ENCODE results near the gene TUBGCP2. TPM values are rescaled to one million over a fixed set of nuclear protein-coding genes. Genes with fewer than 3 reads are reported as not detected.
"Not testable (repeated sequence)": the region's sequence is repeated elsewhere in the genome, so short reads cannot be mapped to it uniquely, and the experiment has no call there.

The TUBGCP2 gene
- total RNA-seq, 3 donors from 2014 or later (not counting 1 experiment from before 2014, with no cell fraction given) = 74.3 to 81.8 (median 78.7) TPM

DNA sequence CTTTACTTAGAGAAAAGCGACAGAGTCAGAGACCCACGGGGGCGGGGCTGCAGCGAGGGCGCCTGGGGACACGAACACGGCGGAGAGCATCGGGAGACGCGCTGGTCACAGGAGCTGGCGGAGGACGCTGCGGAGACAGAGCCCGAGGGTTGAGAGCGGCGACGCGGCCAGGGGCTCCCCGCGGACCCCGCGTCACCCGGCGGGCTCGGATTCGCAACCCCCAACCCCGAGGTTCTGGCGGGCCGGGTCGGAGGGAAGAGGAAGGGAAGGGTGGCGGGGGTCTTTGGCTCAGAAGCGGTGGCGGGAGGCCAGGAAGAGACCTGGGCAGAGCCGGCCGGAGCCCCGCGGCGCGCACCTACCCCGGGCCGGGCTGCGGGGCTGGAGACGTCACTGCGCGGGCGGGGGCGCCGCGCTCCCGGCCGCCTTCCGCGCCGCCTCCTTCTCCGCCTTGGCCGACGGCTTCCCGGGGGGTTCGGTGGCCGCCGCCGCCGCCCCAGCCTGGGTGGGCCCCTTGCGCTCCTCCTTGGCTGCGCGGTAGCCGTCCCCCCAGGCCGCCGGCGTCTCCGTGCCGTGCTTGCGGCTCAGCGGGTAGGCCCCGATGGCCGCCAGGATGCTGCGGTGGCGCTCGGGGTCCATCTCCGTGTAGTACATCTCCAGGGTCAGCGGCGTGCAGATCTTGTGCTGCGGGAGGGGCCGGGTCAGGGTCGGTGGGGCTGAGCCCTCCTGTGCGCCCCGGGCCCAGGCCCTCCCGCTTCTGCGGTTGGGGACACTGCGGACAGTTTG, 17.0 kb upstream of the TUBGCP2 start:
- Mint-ChIP-seq H3K27me3 (ENCODE audit: low read depth in 2 of 2) (peaks cover 30 to 35% of the 10 kb centered on the region in 2 donors), H3K9me3 (no peaks in the 10 kb centered on the region), H3K27ac (peak overlapping the region in 1 of 2 donors; percentile 61), H3K4me3 (peak overlapping the region; percentile 85), H3K4me1 (peaks cover 9 to 20% of the 10 kb centered on the region in 2 donors), H3K36me3 (no peaks in the 10 kb centered on the region)
- ATAC-seq = peak in 2 of 3 donors; percentile 23 to 26
- peaks cover 41% of the 10 kb centered on the region for H3K27me3 ChIP-seq (ENCODE audit: control insufficient read depth, insufficient read depth, low read length)
- TF ChIP-seq, protein P1, sequence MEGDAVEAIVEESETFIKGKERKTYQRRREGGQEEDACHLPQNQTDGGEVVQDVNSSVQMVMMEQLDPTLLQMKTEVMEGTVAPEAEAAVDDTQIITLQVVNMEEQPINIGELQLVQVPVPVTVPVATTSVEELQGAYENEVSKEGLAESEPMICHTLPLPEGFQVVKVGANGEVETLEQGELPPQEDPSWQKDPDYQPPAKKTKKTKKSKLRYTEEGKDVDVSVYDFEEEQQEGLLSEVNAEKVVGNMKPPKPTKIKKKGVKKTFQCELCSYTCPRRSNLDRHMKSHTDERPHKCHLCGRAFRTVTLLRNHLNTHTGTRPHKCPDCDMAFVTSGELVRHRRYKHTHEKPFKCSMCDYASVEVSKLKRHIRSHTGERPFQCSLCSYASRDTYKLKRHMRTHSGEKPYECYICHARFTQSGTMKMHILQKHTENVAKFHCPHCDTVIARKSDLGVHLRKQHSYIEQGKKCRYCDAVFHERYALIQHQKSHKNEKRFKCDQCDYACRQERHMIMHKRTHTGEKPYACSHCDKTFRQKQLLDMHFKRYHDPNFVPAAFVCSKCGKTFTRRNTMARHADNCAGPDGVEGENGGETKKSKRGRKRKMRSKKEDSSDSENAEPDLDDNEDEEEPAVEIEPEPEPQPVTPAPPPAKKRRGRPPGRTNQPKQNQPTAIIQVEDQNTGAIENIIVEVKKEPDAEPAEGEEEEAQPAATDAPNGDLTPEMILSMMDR (IDR thresholded peaks at IDR 0.05) = no peak
- peaks cover 22% of the 10 kb centered on the region for H3K4me1 ChIP-seq (ENCODE audit: control insufficient read depth, insufficient read depth, low read length)
- H3K9me3 ChIP-seq (ENCODE audit: control insufficient read depth, insufficient read depth, low read length) = peaks cover 3% of the 10 kb centered on the region
- intact Hi-C loops (cut with micrococcal nuclease) = no loop called here
- WGBS (ENCODE audit: insufficient coverage) = 3% methylated on average over 91 of the region's 91 CpGs
- H3K27ac ChIP-seq (ENCODE audit: low read length) = no peak overlapping the region
- no peak overlapping the region for H3K4me3 ChIP-seq (ENCODE audit: low read length)
- H3K36me3 ChIP-seq (ENCODE audit: control insufficient read depth, insufficient read depth, low read length) = no peaks in the 10 kb centered on the region
- peak in 1 of 2 donors; percentile 54 for DNase-seq

DNA sequence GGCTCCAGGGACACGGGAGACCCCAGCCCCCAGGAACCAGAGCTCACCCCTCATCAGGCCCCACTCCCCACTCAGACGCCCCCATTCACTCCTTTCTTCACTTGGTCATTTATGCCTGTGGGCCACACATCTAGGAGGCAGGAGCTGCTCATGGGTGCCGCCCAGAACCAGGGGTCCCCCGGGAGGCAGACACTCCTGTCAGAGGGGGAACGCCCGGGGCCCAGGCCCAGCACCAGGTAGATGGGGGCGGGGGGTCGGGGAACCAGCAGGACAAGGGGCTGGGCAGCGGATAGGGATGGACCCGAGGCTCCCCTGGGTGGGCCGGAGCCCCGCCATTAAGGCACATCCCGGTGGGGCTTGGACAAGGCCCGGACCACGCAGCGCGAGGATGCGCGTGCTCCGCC, 16.2 kb upstream of the TUBGCP2 start:
- intact Hi-C loops (cut with micrococcal nuclease) = no loop called here
- H3K9me3 ChIP-seq (ENCODE audit: control insufficient read depth, insufficient read depth, low read length) = peaks cover 3% of the 10 kb centered on the region
- no peaks in the 10 kb centered on the region for H3K9me3 Mint-ChIP-seq
- H3K4me3 ChIP-seq (ENCODE audit: low read length) = no peak overlapping the region
- peaks cover 19% of the 10 kb centered on the region for H3K4me1 ChIP-seq (ENCODE audit: control insufficient read depth, insufficient read depth, low read length)
- DNase-seq = no peak
- 31% methylated on average over 20 of the region's 20 CpGs for WGBS (ENCODE audit: insufficient coverage)
- no peaks in the 10 kb centered on the region for H3K36me3 ChIP-seq (ENCODE audit: control insufficient read depth, insufficient read depth, low read length)
- ATAC-seq = no peak
- peaks cover 32% of the 10 kb centered on the region in 2 donors for H3K27me3 Mint-ChIP-seq (ENCODE audit: low read depth in 2 of 2)
- H3K27ac ChIP-seq (ENCODE audit: low read length) = no peak overlapping the region
- H3K27me3 ChIP-seq (ENCODE audit: control insufficient read depth, insufficient read depth, low read length) = peaks cover 41% of the 10 kb centered on the region
- H3K4me1 Mint-ChIP-seq = peaks cover 7 to 18% of the 10 kb centered on the region in 2 donors
- peak overlapping the region in 1 of 2 donors; percentile 61 for H3K27ac Mint-ChIP-seq
- no peak overlapping the region for H3K4me3 Mint-ChIP-seq
- TF ChIP-seq, protein P1 (IDR thresholded peaks at IDR 0.05) = no peak
- H3K36me3 Mint-ChIP-seq = no peaks in the 10 kb centered on the region

DNA sequence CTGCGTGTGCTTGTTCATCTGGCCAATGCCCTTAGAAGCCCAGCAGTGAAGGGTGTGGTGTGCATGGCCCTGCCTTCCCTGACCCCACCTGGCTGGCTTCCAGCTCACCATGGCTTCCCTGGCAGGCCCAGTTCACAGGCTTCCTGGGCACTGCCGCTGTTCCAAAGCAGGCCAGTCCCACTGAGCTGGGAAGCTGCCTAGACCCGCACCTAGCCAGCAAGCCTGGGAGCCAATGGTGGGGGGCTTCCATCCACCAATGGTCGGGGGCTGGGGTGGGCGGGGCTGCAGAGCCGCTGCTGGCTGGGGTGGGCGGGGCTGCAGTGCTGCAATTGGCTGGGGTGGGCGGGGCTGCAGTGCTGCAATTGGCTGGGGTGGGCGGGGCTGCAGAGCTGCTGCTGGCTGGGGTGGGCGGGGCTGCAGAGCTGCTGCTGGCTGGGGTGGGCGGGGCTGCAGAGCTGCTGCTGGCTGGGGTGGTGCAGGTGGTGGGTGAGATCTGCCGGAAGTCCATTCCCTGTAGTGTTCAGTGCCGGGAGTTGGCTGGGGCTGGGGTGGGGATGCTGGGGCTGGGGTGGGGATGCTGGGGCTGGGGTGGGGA, 15.6 kb upstream of the TUBGCP2 start:
- no peak overlapping the region for H3K4me3 Mint-ChIP-seq
- DNase-seq (peak in 1 of 2 donors; percentile 68), ATAC-seq (peak in 2 of 3 donors; percentile 73 to 74)
- no peak overlapping the region for H3K27ac Mint-ChIP-seq
- peaks cover 16% of the 10 kb centered on the region for H3K4me1 ChIP-seq (ENCODE audit: control insufficient read depth, insufficient read depth, low read length)
- no peaks in the 10 kb centered on the region for H3K36me3 Mint-ChIP-seq
- H3K36me3 ChIP-seq (ENCODE audit: control insufficient read depth, insufficient read depth, low read length) = no peaks in the 10 kb centered on the region
- peaks cover 1 to 17% of the 10 kb centered on the region in 2 donors for H3K4me1 Mint-ChIP-seq
- H3K27ac ChIP-seq (ENCODE audit: low read length) = no peak overlapping the region
- 14% methylated on average over 12 of the region's 13 CpGs for WGBS (ENCODE audit: insufficient coverage)
- no peak overlapping the region for H3K4me3 ChIP-seq (ENCODE audit: low read length)
- peaks cover 40% of the 10 kb centered on the region for H3K27me3 ChIP-seq (ENCODE audit: control insufficient read depth, insufficient read depth, low read length)
- TF ChIP-seq, protein P1 (IDR thresholded peaks at IDR 0.05) = no peak
- intact Hi-C loops (cut with micrococcal nuclease) = no loop called here
- no peaks in the 10 kb centered on the region for H3K9me3 Mint-ChIP-seq
- H3K9me3 ChIP-seq (ENCODE audit: control insufficient read depth, insufficient read depth, low read length) = peaks cover 3% of the 10 kb centered on the region
- H3K27me3 Mint-ChIP-seq (ENCODE audit: low read depth in 2 of 2) = peaks cover 27 to 31% of the 10 kb centered on the region in 2 donors

DNA sequence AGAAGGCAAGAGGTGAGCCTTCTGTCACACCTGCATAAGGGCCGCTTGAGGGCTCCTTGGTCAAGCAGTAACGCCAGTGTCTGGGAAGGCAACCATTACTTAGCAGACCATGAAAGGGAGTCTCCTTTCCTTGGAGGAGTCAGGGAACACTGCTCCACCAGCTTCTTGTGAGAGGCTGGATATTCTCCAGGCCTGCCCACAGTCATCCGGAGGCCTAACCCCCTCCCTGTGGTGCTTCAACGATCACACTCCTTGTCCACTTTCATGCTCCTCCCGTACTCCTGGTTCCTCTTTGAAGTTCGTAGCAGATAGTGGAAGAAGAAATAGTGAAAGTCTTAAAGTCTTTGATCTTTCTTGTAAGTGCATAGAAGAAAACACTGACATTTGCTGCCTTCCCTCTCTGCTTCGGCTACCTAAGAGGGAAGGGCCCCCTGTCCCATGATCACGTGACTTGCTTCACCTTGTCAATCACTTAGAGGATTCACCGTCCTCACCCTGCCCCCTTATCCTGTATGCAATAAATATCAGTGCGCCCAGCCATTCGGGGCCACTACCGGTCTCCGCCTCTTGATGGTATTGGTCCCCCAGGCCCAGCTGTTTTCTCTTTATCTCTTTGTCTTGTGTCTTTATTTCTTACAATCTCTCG, 13.5 kb upstream of the TUBGCP2 start:
- H3K4me3 ChIP-seq (ENCODE audit: low read length); intact Hi-C loops (cut with micrococcal nuclease); H3K36me3 Mint-ChIP-seq; H3K36me3 ChIP-seq (ENCODE audit: control insufficient read depth, insufficient read depth, low read length); H3K9me3 Mint-ChIP-seq; H3K27ac Mint-ChIP-seq; ATAC-seq; H3K4me3 Mint-ChIP-seq; H3K9me3 ChIP-seq (ENCODE audit: control insufficient read depth, insufficient read depth, low read length); DNase-seq; H3K27ac ChIP-seq (ENCODE audit: low read length): not testable (repeated sequence)
- Histone ChIP-seq H3K27me3 (ENCODE audit: control insufficient read depth, insufficient read depth, low read length) (peaks cover 19% of the 10 kb centered on the region), H3K4me1 (ENCODE audit: control insufficient read depth, insufficient read depth, low read length) (peaks cover 27% of the 10 kb centered on the region)
- H3K27me3 Mint-ChIP-seq (ENCODE audit: low read depth in 2 of 2) = peaks cover 10 to 28% of the 10 kb centered on the region in 2 donors
- WGBS (ENCODE audit: insufficient coverage) = 90% methylated on average over 5 of the region's 14 CpGs
- H3K4me1 Mint-ChIP-seq = peaks cover 0 to 27% of the 10 kb centered on the region in 2 donors

DNA sequence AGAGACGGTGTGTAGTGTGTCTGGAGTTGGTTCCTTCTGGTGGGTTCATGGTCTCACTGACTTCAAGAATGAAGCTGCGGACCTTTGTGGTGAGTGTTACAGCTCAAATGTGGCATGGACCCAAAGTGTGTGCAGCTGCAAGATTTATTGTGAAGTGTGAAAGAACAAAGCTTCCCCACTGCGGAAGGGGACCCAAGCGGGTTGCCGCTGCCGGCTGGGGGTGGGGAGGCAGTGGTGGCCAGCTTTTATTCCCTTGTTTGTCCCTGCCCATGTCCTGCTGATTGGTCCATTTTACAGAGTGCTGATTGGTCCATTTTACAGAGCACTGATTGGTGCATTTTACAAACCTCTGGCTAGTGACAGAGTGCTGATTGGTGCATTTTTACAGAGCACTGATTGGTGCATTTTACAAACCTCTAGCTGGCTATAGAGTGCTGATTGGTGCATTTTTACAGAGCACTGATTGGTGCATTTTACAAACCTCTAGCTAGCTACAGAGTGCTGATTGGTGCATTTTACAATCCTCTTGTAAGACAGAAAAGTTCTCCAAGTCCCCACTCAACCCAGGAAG, 12.3 kb upstream of the TUBGCP2 start:
- H3K4me3 ChIP-seq (ENCODE audit: low read length); H3K4me3 Mint-ChIP-seq; H3K36me3 Mint-ChIP-seq; ATAC-seq; H3K9me3 ChIP-seq (ENCODE audit: control insufficient read depth, insufficient read depth, low read length); intact Hi-C loops (cut with micrococcal nuclease); H3K27ac Mint-ChIP-seq; H3K27ac ChIP-seq (ENCODE audit: low read length); H3K27me3 ChIP-seq (ENCODE audit: control insufficient read depth, insufficient read depth, low read length); H3K9me3 Mint-ChIP-seq; H3K36me3 ChIP-seq (ENCODE audit: control insufficient read depth, insufficient read depth, low read length); DNase-seq: not testable (repeated sequence)
- 88% methylated on average over 6 of the region's 6 CpGs for WGBS (ENCODE audit: insufficient coverage)
- peaks cover 24% of the 10 kb centered on the region for H3K4me1 ChIP-seq (ENCODE audit: control insufficient read depth, insufficient read depth, low read length)
- Mint-ChIP-seq H3K4me1 (peaks cover 0 to 23% of the 10 kb centered on the region in 2 donors), H3K27me3 (ENCODE audit: low read depth in 2 of 2) (peaks cover under 1 to 17% of the 10 kb centered on the region in 2 donors)
